ENCODE data around the gene GATA2.

GATA2 gene

DNA sequence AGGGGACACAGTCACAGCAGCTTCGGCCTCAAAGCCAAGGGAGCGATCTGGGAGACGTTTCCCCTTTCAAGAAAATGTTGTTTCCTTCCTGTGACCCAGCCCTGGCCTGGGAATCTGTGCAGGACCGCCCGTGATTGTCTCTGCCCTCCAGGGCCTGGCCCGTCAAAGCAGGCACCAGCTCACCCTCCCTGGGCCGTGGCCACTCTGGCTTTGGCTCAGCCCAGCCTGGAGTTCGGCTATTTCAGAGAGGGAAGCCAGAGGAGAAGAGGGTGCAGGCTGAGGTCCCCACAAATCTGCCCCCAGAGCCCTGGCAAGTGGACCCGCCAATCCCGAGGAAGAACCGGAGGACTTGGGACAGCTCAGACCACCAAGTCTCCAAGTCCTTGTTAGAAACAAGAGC lies 12.7 kb downstream of the GATA2 start:
- TF ChIP-seq GATA2 (IDR thresholded peaks at IDR 0.05; ENCODE audit: low read depth, low read length) (no peak), GATA3 (IDR thresholded peaks at IDR 0.05; ENCODE audit: low read depth, low read length) (no peak)

DNA sequence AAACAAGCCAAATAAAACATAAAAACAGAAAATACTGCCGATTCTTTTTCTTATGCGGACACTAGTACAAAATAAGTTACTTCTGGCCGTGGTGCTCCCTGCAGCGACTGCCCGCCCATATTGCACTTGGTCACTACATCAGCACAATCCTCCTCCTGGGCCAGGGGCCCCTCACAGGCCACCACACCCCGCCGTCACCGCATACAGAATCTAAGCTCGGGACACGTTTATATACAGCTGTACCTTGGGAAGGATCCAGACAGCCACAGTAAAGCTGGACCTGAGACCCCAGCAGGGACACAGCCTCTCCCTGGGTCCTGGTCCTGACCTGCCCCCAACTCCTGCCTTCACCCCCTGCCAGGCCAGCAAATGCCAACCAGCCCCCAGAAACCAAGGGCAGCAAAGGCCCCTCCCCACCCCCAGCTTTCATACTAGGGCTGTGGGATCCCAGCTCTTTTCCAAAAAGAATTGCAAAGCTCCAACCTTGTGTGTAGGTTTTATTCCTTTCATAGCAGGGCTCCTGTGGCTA lies 13.4 kb downstream of the GATA2 start:
- no peak for TF ChIP-seq GATA2 (IDR thresholded peaks at IDR 0.05; ENCODE audit: low read depth, low read length)
- TF ChIP-seq GATA3 (IDR thresholded peaks at IDR 0.05; ENCODE audit: low read depth, low read length) = no peak

DNA sequence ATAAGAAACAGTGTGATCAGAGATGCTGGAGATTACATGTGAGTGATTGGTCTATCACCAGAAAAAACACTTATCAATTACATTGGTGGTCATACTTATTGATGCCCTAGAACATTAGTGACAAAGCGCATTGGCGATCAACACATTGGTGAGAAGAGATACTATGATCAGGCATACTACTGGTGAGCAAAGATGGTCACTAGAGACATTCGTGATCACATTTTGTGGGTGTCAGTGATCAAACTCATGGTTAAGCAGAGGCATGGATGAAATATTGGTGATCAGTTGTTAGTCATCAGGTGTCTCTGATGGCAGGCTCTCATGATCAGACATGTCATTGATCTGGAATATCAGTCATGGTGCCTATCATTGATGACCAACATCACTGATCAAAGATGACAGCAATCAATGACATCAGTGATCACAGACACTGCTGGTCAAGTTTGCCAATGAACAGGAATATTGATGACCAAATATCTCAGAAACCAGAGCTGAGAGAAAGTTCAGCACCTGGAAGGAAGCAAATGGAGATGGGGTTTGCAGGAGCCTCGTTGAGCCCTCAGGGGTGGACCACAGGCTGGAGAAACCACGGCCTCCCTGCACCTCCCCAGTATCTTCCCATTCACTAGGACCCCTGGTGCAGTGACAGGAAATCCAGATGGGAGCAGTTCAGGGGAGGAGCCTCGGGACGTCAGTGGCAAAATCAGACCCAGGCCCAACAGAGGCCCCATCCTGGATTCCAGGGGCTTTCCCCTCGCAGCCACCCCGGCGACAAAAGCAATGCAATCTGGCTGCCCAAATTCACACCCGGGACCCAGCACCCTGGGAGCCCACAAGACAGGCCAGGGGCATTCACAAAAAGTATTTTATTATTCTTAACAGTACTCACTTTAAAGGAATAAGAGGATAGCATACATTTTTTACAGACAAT lies 14.2 kb downstream of the GATA2 start:
- TF ChIP-seq GATA3 (IDR thresholded peaks at IDR 0.05; ENCODE audit: low read depth, low read length) (no peak), GATA2 (IDR thresholded peaks at IDR 0.05; ENCODE audit: low read depth, low read length) (peak; percentile 2; the same call in 1 of the 2 replicates)

DNA sequence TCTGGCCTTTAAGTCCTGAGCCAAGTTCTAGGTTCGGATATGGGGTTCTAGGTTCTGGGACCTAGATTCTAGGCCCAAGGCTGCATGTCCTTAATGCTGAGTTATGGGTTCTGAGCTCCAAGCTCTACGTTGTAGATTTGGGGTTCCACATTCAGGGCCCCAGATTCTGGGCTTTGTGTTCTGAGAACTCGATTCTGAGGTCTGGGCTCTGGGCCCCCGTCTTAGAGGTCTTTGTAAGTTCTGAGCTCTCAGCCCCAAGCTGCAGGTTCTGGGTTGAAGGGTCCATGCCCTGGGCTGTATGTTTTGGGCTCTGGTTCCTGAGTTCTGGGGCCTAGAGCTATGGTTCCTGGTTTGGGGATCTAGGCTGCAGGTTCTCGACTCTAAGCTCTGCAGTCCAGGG lies 16.3 kb downstream of the GATA2 start:
- TF ChIP-seq GATA2 (IDR thresholded peaks at IDR 0.05; ENCODE audit: low read depth, low read length) (no peak), GATA3 (IDR thresholded peaks at IDR 0.05; ENCODE audit: low read depth, low read length) (no peak)

DNA sequence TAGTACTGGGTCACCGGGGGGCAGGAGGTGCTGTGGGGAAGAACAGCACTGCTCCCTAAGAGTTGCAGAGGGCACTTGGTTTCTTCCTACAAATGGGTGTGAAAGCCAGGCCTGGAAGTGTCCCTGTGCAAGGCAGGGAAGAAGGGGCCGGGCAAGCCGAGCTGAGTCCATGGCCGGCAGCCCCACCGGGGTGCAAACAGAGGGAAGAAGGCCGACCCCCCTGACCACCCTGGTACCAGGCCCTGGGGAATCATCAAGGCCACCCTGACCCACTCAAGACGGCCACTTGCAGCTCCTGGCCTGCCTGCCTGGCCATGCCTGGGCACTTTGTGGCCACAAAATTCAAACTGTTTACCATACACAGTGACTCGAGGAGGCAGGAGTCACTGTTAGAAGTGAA lies 17.6 kb downstream of the GATA2 start:
- no peak for TF ChIP-seq GATA2 (IDR thresholded peaks at IDR 0.05; ENCODE audit: low read depth, low read length)
- no peak for TF ChIP-seq GATA3 (IDR thresholded peaks at IDR 0.05; ENCODE audit: low read depth, low read length)

DNA sequence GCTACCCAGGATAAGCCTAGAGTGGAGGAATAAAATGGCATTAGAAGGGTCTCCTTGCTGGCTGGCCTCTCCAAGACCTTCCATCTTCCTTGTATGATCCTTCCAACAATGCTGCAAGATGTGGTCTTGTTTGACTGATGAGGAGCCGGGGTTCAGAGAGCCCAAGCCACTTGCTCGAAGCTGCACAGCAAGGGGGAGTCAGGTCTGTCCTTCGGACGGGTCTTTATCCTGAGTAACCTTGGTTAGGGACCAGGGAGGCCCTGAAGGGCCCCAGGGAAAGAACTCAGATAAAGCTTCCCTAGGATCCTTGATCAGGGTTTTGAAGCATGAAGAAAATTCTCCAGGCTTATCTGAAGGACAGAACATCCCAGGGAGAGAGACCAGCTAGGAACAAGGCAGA lies 19.3 kb downstream of the GATA2 start:
- TF ChIP-seq GATA3 (IDR thresholded peaks at IDR 0.05; ENCODE audit: low read depth, low read length) (no peak), GATA2 (IDR thresholded peaks at IDR 0.05; ENCODE audit: low read depth, low read length) (no peak)

DNA sequence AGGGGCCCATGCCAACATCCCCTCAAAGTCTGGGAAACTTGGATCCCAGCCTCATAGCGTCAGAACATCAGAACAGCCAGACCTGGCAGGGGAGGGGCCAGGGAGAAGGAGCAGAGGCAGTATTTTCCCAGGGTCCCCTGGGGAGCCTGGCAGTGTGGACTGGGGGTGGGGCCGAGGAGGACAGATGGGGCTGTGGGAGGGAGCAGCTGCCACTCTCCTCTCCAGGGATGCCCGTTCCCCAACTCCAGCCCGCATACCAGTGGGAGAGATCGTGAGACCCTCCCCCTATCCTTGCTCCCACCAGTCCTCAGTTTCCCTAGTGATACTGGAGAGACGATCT lies 19.9 kb downstream of the GATA2 start:
- TF ChIP-seq GATA2 (IDR thresholded peaks at IDR 0.05; ENCODE audit: low read depth, low read length) (no peak), GATA3 (IDR thresholded peaks at IDR 0.05; ENCODE audit: low read depth, low read length) (no peak)

DNA sequence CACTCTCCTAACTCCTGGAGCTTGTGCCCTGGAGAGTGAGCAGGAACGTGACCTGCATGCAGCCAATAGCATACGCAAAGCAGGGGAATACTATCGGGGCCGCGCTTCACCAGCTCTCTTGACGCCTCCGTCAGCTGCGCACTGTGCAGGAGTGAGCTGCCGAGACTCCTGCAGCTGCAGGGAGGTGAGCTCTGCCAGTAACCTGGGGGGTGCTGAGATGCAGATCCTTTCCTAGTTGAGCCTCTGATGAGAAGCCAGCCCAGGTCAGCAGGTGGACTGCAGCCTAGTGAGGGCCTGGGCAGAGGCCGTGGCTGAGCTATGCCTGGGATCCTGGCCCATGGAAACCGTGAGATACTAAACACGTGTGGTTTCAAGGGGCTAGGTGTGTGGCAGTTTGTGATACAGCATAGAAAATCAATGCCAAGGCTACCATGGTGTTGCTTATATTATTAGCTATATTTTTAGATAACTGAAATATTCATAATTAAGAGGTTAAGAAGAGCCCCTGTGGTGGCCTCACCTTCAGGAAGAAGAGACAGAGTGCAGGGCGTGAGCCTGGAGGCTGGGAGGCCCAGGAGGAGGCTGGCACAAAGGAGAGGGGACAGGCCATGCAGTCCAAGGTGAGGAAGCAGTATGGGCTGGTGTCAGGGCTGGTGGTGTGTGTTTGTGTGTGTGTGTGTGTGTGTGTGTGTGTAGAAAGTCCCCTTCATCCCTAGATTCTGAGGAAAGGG lies 20.4 kb downstream of the GATA2 start:
- TF ChIP-seq GATA3 (IDR thresholded peaks at IDR 0.05; ENCODE audit: low read depth, low read length) (no peak), GATA2 (IDR thresholded peaks at IDR 0.05; ENCODE audit: low read depth, low read length) (no peak)

DNA sequence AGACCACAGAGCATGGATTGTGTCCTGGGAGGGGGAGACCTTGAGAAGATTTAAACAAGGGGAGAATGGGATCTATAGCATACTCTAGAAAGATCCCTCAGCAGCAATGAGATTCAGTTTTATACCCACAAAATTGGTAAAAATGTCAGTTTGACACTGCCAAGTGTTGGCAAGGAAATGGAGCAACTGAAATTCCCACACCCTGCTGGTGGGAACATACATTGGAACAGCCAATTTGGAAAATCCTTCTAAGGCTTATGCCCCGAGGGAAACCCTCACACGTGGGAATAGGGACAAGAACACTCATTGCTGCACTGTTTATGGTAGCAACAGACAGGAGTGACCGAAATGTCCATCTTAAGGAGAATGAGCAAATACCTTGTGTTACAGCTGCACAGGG lies 21.3 kb downstream of the GATA2 start:
- TF ChIP-seq GATA2 (IDR thresholded peaks at IDR 0.05; ENCODE audit: low read depth, low read length) (no peak), GATA3 (IDR thresholded peaks at IDR 0.05; ENCODE audit: low read depth, low read length) (no peak)

DNA sequence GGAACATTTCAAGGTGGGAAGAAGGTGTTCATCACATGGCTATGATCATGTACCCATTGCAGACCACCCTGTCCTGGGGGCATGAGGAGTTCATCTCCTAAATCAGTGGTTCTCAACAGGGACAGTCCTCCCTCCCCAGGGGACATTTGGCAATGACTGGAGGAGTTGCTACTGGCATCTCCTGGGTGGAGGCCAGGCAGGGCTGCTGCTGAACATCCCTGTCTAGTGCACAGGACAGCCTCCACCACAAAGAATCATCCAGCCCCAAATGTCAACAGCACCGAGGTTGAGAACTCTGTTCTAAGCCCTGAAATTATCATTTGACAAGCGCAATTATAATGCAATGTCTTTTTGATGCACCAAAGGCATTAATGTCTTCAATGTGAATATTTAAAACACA lies 21.9 kb downstream of the GATA2 start:
- TF ChIP-seq GATA3 (IDR thresholded peaks at IDR 0.05; ENCODE audit: low read depth, low read length) (no peak), GATA2 (IDR thresholded peaks at IDR 0.05; ENCODE audit: low read depth, low read length) (no peak)

DNA sequence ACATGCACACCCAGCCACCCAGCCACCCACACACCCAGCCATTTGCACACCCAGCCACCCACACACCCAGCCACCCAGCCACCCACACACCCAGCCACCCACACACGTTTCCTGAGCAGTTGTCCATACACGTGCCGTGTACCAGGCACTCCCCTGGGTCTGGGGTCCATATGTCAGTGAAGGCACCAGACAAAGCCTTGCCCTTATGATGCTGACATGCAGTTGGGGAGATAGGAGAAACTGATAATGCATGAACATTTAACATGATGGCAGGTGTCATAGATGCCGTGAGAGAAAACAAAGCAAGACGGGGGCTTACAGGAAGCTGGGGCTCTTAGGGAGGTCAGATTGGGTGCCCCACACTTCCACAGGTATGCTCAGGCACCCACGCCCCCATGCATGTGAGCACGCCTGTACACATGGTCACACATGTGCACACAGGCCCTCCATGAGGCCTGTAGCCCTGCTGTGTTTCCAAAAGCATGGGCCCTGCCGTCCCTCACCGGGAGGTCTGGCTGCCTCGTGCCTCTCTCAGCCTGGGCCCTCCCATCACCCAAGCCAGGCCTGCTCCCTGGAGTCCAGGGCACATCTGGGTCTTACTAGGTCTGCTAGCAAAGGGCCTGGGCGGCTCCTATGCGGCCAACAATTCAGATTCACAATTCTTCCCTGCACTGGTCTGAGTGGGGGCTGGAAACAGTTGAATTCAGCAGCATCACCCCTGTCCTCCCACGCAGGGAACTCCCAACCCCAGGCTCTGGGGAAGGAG lies 22.7 kb downstream of the GATA2 start:
- peak; percentile 90 for TF ChIP-seq GATA2 (IDR thresholded peaks at IDR 0.05; ENCODE audit: low read depth, low read length)
- peak; percentile 74 for TF ChIP-seq GATA3 (IDR thresholded peaks at IDR 0.05; ENCODE audit: low read depth, low read length)

DNA sequence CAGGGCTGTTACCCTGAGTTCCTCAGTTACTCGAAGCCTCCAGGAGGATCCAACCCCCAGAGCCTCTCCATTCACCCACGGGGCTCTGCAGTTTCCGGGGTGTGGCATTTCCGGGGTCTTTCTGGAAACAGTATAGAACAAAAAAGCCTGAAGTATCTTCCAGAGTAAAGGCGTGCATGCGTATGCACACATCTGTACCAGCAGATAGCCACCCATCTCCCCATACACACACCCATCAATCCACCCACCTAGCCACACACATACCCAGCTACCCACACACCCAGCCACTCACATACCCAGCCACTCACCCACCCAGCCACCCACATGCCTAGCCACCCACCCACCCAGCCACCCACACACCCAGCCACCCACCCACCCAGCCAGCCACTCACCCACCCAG lies 23.4 kb downstream of the GATA2 start:
- TF ChIP-seq GATA2 (IDR thresholded peaks at IDR 0.05; ENCODE audit: low read depth, low read length) = no peak
- no peak for TF ChIP-seq GATA3 (IDR thresholded peaks at IDR 0.05; ENCODE audit: low read depth, low read length)

DNA sequence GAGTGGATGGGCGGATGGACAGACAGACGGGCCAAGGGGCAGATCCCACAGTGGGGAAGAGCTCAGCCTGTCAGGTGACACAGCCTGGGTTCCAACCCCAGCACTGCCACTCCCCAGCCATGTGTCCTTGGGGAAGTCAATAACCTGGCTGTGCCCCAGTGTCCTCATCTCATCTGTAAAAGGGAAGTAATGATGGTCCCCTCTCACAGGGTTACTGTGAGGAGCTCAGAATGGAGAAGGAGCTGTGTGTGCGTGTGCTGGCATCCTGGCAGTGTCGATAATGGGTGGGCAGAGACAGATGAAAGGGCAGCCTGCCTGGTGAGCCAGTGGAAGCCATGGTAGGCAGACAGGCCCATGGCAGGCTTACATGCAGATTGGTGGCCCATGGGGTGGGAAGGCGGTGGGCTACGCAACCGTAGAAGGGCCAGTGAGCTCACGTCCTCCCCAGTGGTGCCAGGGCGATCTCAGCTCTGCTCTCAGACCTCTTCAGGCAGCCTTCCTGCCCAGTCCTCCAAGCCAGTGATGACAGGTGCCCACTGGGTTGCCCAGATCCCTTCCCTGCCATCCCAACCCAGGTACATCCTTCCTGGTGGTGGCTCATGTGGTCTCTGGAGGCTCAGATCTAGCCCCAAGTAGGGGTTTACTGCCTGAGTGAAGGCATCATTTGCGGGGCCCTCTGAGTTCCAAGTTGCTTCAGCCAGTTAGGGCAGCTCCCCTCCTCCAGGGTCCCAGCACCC lies 24.0 kb downstream of the GATA2 start:
- TF ChIP-seq GATA2 (IDR thresholded peaks at IDR 0.05; ENCODE audit: low read depth, low read length) = no peak
- no peak for TF ChIP-seq GATA3 (IDR thresholded peaks at IDR 0.05; ENCODE audit: low read depth, low read length)
